Upper lobe of left lung (tissue), 4 donors: ENCODE results near the gene GAS2L2.

ENCODE experiments used
- POLR2A ChIP-seq, 4 donors: fragments of 450-650 bp; IDR thresholded peaks; one replicate each; pipeline ENCODE4 v1.5.1; 2016 to 2017; ENCODE audit warnings: antibody characterized with exemption in 4 of 4, mild to moderate bottlenecking in 2 of 4
- POLR2AphosphoS5 ChIP-seq, 2 donors: sonication (generic); formaldehyde crosslinking; IDR thresholded peaks; one replicate each; pipeline ENCODE4 v1.5.1; 2017; ENCODE audit warnings: antibody characterized with exemption in 2 of 2
- TF ChIP-seq, protein P1 (sequence below), 6 experiments: fragments of 450-650 bp in 4 of 6; fragments of 200-600 bp in 2 of 6; sonication (generic) in 2 of 6; IDR thresholded peaks; one replicate each; pipeline ENCODE4 v1.5.1; 2016 to 2019; ENCODE audit warnings: antibody characterized with exemption in 6 of 6

DNA sequence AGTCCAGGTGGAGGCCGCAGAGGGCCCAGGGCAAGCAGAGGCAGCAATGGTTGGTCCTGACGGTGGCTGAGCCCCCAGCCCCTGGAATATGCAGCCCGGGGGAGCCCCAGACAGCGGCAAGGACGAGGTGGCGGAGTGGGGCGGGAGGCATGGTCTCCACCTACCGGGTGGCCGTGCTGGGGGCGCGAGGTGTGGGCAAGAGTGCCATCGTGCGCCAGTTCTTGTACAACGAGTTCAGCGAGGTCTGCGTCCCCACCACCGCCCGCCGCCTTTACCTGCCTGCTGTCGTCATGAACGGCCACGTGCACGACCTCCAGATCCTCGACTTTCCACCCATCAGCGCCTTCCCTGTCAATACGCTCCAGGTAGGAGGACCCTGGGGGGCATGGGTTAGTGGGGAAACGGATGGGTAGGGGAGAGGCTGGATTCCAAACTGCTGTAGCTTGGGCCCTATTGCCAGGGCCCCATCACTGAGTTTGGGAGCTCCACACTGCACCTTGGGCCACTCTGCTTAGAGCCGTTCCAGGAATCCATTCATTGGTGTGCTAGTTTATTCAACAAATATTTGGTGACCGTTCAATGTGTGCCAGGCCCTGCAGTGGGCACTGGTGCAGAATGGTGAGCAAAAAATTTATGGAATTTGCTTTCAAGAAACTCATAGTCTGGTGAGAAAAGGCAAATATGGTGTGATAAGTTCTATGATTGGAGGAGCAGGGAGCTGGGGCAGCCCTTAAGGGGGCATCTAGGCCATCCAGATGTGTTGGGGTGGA lies 17.8 kb downstream of the GAS2L2 start:
- TF ChIP-seq, protein P1, sequence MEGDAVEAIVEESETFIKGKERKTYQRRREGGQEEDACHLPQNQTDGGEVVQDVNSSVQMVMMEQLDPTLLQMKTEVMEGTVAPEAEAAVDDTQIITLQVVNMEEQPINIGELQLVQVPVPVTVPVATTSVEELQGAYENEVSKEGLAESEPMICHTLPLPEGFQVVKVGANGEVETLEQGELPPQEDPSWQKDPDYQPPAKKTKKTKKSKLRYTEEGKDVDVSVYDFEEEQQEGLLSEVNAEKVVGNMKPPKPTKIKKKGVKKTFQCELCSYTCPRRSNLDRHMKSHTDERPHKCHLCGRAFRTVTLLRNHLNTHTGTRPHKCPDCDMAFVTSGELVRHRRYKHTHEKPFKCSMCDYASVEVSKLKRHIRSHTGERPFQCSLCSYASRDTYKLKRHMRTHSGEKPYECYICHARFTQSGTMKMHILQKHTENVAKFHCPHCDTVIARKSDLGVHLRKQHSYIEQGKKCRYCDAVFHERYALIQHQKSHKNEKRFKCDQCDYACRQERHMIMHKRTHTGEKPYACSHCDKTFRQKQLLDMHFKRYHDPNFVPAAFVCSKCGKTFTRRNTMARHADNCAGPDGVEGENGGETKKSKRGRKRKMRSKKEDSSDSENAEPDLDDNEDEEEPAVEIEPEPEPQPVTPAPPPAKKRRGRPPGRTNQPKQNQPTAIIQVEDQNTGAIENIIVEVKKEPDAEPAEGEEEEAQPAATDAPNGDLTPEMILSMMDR (IDR thresholded peaks at IDR 0.05) = no peak
- TF ChIP-seq POLR2A (IDR thresholded peaks at IDR 0.05) (no peak), POLR2AphosphoS5 (IDR thresholded peaks at IDR 0.05) (no peak)
